Kidney (tissue), 22 donors: ENCODE data around the gene CLEC5A. TPM values are rescaled to one million over a fixed set of nuclear protein-coding genes. Genes with fewer than 3 reads are reported as not detected.

ENCODE experiments used
- DNase-seq, 5 donors: peaks; one replicate each; pipeline ENCODE4 v3.0.0-alpha.2; 2013 to 2020
- FAIRE-seq: peaks from 2 replicates; lab custom pipeline; 2012; peaks lifted over from hg19 to GRCh38; lab: Jason Lieb, UNC
- H3K27ac ChIP-seq, 2 donors: one replicate each; pipeline ENCODE4 v1.7.0; 2013; ENCODE audit warnings: low read depth in 2 of 2, low read length in 2 of 2, inconsistent platforms in 1 of 2
- H3K27me3 ChIP-seq: one replicate; pipeline ENCODE4 v1.7.1; 2013; ENCODE audit warnings: low read length, inconsistent platforms; ENCODE audit not compliant: control insufficient read depth, insufficient read depth
- H3K36me3 ChIP-seq, 3 donors: one replicate each; pipeline versions ENCODE4 v1.7.0 to v1.7.1; 2013; ENCODE audit warnings: low read length in 3 of 3, control low read depth in 1 of 3, inconsistent platforms in 1 of 3; ENCODE audit not compliant: insufficient read depth in 3 of 3, control insufficient read depth in 2 of 3
- H3K4me1 ChIP-seq, 3 donors: one replicate each; pipeline versions ENCODE4 v1.7.0 to v1.7.1; 2013; ENCODE audit warnings: low read length in 3 of 3, inconsistent platforms in 1 of 3, low read depth in 1 of 3; ENCODE audit not compliant: control insufficient read depth in 2 of 3, insufficient read depth in 2 of 3
- H3K4me3 ChIP-seq, 3 donors: one replicate each; pipeline versions ENCODE4 v1.7.0 to v1.8.1; 2013; ENCODE audit warnings: low read length in 3 of 3, control low read depth in 1 of 3, inconsistent platforms in 1 of 3
- H3K9ac ChIP-seq, 3 donors: one replicate each; pipeline versions ENCODE4 v1.7.0 to v1.7.1; 2013; ENCODE audit warnings: low read length in 3 of 3, control low read depth in 1 of 3, inconsistent platforms in 1 of 3
- H3K9me3 ChIP-seq, 3 donors: one replicate each; pipeline versions ENCODE4 v1.7.0 to v1.7.1; 2013; ENCODE audit warnings: low read length in 3 of 3, control low read depth in 1 of 3, inconsistent platforms in 1 of 3; ENCODE audit not compliant: control insufficient read depth in 2 of 3, insufficient read depth in 1 of 3
- CTCF ChIP-seq: IDR thresholded peaks from 3 replicates; pipeline ENCODE4 v1.5.1; 2012; ENCODE audit warnings: mild to moderate bottlenecking, moderate library complexity, borderline replicate concordance; ENCODE audit not compliant: insufficient read depth; ENCODE audit errors: extremely low read depth
- intact Hi-C: fragments of 100-400 bp; cut with DNase I; formaldehyde crosslinking; loops from one replicate; pipeline ENCODE4 v1.11.1; 2022
- long read RNA-seq, 10 donors: library from polyadenylated mRNA in 1 of 10; unstranded in 1 of 10; transcript quantifications; one replicate each; pipeline ENCODE4 v2.0.0 and lab custom pipeline, GENCODE V29; 2021 to 2026
- polyA plus RNA-seq: library from polyadenylated mRNA; stranded (reverse); fragments of 350-450 nt; fragmentation: Illumina TruSeq; extraction: RNeasy Lipid Tissue Mini Kit (QIAGEN cat#74804); gene quantifications from one replicate; pipeline ENCODE4 v1.2.3, GENCODE V29; 2014; ENCODE audit warnings: low read depth, low replicate concordance; ENCODE audit not compliant: insufficient read depth
- total RNA-seq: library from RNA; stranded (reverse); fragmentation: NEBNext Ultra II Directional; extraction: Animal tissue kit (Norgen Biotek cat#: 25700); gene quantifications from one replicate; pipeline ENCODE4 v1.2.1, GENCODE V29; 2021
- donor health status: control.
- donor health status: control.
- donor health status: control.
- donor health status: control.
- donor health status: control.
- donor health status: DM: yes; HTN: yes; CAD: no.
- donor health status: Normal renal cell carcinoma (clear cell type).

Gene CLEC5A
- total RNA-seq = 2.9 TPM
- polyA plus RNA-seq = not detected
- long read RNA-seq, donor 1, partial matches to known transcripts = 0 of 1 reads
- long read RNA-seq, donor 1, other reads (novel, unspliced or antisense) = 0 of 1 reads
- long read RNA-seq, donor 2 = 0 reads
- long read RNA-seq, donor 3, partial matches to known transcripts = 12 of 12 reads
- long read RNA-seq, donor 3, other reads (novel, unspliced or antisense) = 0 of 12 reads
- long read RNA-seq, donor 4 = 0 reads
- long read RNA-seq, donor 5 = 0 reads
- long read RNA-seq, donor 6 = 0 reads
- long read RNA-seq, donor 7, partial matches to known transcripts = 0 of 1 reads
- long read RNA-seq, donor 7, other reads (novel, unspliced or antisense) = 0 of 1 reads
- long read RNA-seq, donor 8 = 0 reads
- long read RNA-seq, donor 9 = 0 reads
- long read RNA-seq, donor 10 = 0 reads

GRCh38 chr7:141946796-141947195, at the start of gene CLEC5A:
CLEC5A (minus strand) TSS chr7:141946974; CDS start chr7:141946292, 682 bp downstream.
- Histone ChIP-seq H3K36me3 (no peaks in the 10 kb centered on the region), H3K9me3 (peaks cover 0 to 5% (median 2%) of the 10 kb centered on the region in 3 donors), H3K27ac (no peak within 1 kb of the TSS), H3K27me3 (no peaks in the 10 kb centered on the region), H3K9ac (no peak within 1 kb of the TSS), H3K4me3 (no peak within 1 kb of the TSS), H3K4me1 (no peaks in the 10 kb centered on the region)
- FAIRE-seq (no peak), DNase-seq (no peak)
- TF ChIP-seq CTCF = no peak
- intact Hi-C loops = no loop called here

GRCh38 chr7:141993354-141993753, 46.6 kb upstream of the CLEC5A start:
- Histone ChIP-seq H3K36me3 (no peaks in the 10 kb centered on the region), H3K27ac (no peak overlapping the region), H3K4me1 (no peaks in the 10 kb centered on the region), H3K9ac (no peak overlapping the region), H3K4me3 (no peak overlapping the region), H3K27me3 (no peaks in the 10 kb centered on the region), H3K9me3 (no peaks in the 10 kb centered on the region)
- DNase-seq = no peak
- no peak for TF ChIP-seq CTCF
- no peak for FAIRE-seq
- intact Hi-C loops = no loop called here

GRCh38 chr7:141992688-141993087, 45.9 kb upstream of the CLEC5A start:
- Histone ChIP-seq H3K27ac (no peak overlapping the region), H3K27me3 (no peaks in the 10 kb centered on the region), H3K4me1 (no peaks in the 10 kb centered on the region), H3K9me3 (no peaks in the 10 kb centered on the region), H3K36me3 (no peaks in the 10 kb centered on the region), H3K4me3 (no peak overlapping the region), H3K9ac (no peak overlapping the region)
- TF ChIP-seq CTCF = no peak
- no peak for DNase-seq
- no peak for FAIRE-seq
- intact Hi-C loops = no loop called here

GRCh38 chr7:141992156-141992555, 45.4 kb upstream of the CLEC5A start:
- no peak for DNase-seq
- H3K9me3 ChIP-seq = no peaks in the 10 kb centered on the region
- no peak overlapping the region for H3K27ac ChIP-seq

More at GRCh38 chr7:141992156-141992555, 45.4 kb upstream of the CLEC5A start:
- TF ChIP-seq CTCF = no peak
- Histone ChIP-seq H3K4me1 (no peaks in the 10 kb centered on the region), H3K36me3 (no peaks in the 10 kb centered on the region), H3K4me3 (no peak overlapping the region), H3K27me3 (no peaks in the 10 kb centered on the region), H3K9ac (no peak overlapping the region)
- no peak for FAIRE-seq
- intact Hi-C loops = no loop called here
